ENCODE data around the gene FOXN3. TPM values are rescaled to one million over a fixed set of nuclear protein-coding genes. Genes with fewer than 3 reads are reported as not detected.

Gene FOXN3
- total RNA-seq, 1 experiment from 2014 or later = 125 TPM

DNA sequence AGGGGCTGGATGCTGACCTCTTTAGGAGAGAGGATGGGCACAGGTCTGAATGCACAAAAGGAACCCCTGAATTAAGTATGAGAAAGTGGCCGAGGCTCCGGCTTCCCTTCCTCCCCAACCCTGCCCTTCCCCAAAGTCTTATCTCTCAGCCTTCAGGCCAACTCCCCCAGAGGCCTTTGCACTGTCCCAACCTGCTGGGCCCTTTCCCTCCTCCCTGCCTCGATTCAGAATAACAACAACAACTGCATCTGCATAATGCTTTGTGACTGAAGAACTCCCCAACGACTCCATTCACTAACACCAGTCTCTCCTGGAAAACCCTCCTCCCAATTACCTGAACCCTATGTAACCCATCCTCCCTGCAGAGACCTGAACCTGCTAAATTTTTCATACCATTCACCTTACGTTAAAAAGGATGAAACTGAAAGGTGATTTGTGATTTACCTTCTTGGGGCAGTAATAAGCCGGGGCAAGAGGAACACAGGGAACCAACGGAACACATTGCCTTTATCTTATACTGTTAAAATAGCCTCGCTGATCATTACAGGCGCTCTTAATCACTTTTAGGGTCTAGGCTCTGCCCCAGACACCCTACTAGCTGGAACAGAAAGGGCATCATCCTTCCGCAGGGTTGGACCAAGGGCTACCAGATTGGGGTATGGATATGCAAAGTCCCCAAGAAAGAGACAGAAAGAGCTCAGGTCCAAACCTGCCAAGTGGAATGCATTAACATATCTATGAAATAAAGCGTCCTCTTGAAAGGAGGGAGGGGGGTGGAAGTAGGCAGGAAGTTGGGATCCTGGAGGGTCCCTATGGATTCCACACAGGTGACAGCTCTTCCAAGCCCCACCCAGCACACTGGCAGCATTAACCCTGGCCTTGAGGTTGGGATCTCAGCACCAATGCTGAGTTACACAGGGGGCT is 24.2 kb upstream of the FOXN3 start:
- H3K14ac ChIP-seq (ENCODE audit: insufficient read depth, low read length) = no peak overlapping the region; the same call in 1 of the 2 replicates
- H4K5ac ChIP-seq (ENCODE audit: insufficient read length, low read depth, low read length) = peak overlapping the region; percentile 67
- no peak overlapping the region for H3K4ac ChIP-seq (ENCODE audit: low read depth, low read length)
- H2BK15ac ChIP-seq (ENCODE audit: low read depth, low read length) = no peak overlapping the region
- no peak overlapping the region for H3K23ac ChIP-seq (ENCODE audit: insufficient read length, low read depth, low read length)
- peaks cover 19% of the 10 kb centered on the region; the same call in 1 of the 2 replicates for H3K4me1 ChIP-seq (ENCODE audit: insufficient read depth, low read length)
- H3K56ac ChIP-seq (ENCODE audit: insufficient read length, low read depth, low read length) = no peak overlapping the region
- no CpG with 5 or more reads among the region's 11 CpGs for WGBS (ENCODE audit: extremely low coverage, insufficient read length, low lambda C conversion rate)
- Mint-ChIP-seq H3K27ac (peak overlapping the region; percentile 97 to 99 (median 99)), H3K36me3 (ENCODE audit: insufficient read depth in 1 of 3, low read depth in 3 of 3) (peaks cover 7 to 12% (median 8%) of the 10 kb centered on the region in 3 experiments), H3K9me3 (no peaks in the 10 kb centered on the region; a peak in 1 of 5 replicates), H3K4me3 (peak overlapping the region; percentile 17 to 65), H3K4me1 (peaks cover 61 to 78% of the 10 kb centered on the region in 2 experiments), H3K27me3 (ENCODE audit: low read depth) (no peaks in the 10 kb centered on the region)
- H3K27ac ChIP-seq (ENCODE audit: insufficient read length, low read depth, low read length) = peak overlapping the region; percentile 93
- H3K9me3 ChIP-seq (ENCODE audit: control insufficient read depth, low read depth, low read length) = no peaks in the 10 kb centered on the region
- peak overlapping the region; percentile 80 for H2BK12ac ChIP-seq (ENCODE audit: insufficient read length, low read depth, low read length)
- no peak overlapping the region for H3T11ph ChIP-seq (ENCODE audit: low read length)
- peaks cover 2% of the 10 kb centered on the region; the same call in 1 of the 2 replicates for H3K79me2 ChIP-seq (ENCODE audit: insufficient read depth, low read length)
- no peak overlapping the region for H4K91ac ChIP-seq (ENCODE audit: insufficient read length, low read depth, low read length)
- peak overlapping the region; percentile 66 for H3K4me2 ChIP-seq (ENCODE audit: insufficient read depth, insufficient read length, low read length)
- H3K79me1 ChIP-seq (ENCODE audit: insufficient read depth, low read depth, low read length, poor library complexity, severe bottlenecking) = no peaks in the 10 kb centered on the region
- peak overlapping the region; percentile 33 for H3K9ac ChIP-seq (ENCODE audit: extremely low read depth, insufficient read length, low read length)
- no peak overlapping the region for H2AK5ac ChIP-seq (ENCODE audit: insufficient read length, low read length)
- TF ChIP-seq, protein P1, sequence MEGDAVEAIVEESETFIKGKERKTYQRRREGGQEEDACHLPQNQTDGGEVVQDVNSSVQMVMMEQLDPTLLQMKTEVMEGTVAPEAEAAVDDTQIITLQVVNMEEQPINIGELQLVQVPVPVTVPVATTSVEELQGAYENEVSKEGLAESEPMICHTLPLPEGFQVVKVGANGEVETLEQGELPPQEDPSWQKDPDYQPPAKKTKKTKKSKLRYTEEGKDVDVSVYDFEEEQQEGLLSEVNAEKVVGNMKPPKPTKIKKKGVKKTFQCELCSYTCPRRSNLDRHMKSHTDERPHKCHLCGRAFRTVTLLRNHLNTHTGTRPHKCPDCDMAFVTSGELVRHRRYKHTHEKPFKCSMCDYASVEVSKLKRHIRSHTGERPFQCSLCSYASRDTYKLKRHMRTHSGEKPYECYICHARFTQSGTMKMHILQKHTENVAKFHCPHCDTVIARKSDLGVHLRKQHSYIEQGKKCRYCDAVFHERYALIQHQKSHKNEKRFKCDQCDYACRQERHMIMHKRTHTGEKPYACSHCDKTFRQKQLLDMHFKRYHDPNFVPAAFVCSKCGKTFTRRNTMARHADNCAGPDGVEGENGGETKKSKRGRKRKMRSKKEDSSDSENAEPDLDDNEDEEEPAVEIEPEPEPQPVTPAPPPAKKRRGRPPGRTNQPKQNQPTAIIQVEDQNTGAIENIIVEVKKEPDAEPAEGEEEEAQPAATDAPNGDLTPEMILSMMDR (conservative IDR thresholded peaks at IDR 0.05) = no peak
- no peak overlapping the region for H2BK5ac ChIP-seq (ENCODE audit: insufficient read length, low read length)
- H3K18ac ChIP-seq (ENCODE audit: insufficient read length, low read depth, low read length) = peak overlapping the region; percentile 68
- no peak overlapping the region for H2AFZ ChIP-seq (ENCODE audit: low read length)
- no peak overlapping the region for H4K8ac ChIP-seq (replicated peaks; ENCODE audit: insufficient read length, low read depth, low read length)
- no peaks in the 10 kb centered on the region for H3K23me2 ChIP-seq (ENCODE audit: insufficient read length, low read depth, low read length, poor library complexity, severe bottlenecking)
- H3K27me3 ChIP-seq (ENCODE audit: insufficient read depth, low read length) = no peaks in the 10 kb centered on the region
- no peak overlapping the region for H2BK120ac ChIP-seq (ENCODE audit: low read depth, low read length, poor library complexity, severe bottlenecking)
- peak; percentile 93 for DNase-seq
- no peaks in the 10 kb centered on the region for H4K20me1 ChIP-seq (ENCODE audit: control insufficient read depth, insufficient read depth, insufficient read length)
- H2BK20ac ChIP-seq (ENCODE audit: low read depth, low read length, poor library complexity, severe bottlenecking) = no peak overlapping the region
